ENCODE results near the gene GPRC5D. TPM values are rescaled to one million over a fixed set of nuclear protein-coding genes. Genes with fewer than 3 reads are reported as not detected.
A peak's percentile ranks its signal among the peaks of the same experiment; 100 is the strongest.

The GPRC5D gene
- total RNA-seq, 1 experiment from 2014 or later, result not detected

DNA sequence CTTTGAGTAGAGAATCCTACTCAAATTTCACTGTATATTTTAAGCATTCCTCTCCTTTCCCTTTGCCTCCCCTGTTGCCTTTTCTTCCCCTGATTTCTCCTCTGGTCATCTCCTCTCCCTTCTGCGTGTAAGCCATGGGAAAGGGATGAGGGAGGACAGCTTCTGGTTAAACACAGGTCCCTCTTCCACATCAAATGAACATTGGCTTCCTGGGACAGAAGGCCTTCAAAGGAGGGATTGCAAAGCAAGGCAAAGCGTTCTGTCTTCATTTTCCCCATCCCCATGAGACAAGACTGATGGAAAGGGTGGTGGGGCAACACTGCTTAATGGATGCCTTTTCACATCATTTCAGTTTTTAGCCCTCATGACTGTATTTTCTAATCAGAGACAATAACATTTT is 34.5 kb downstream of the GPRC5D start:
- Histone ChIP-seq H3K4me1 (replicated peaks; ENCODE audit: insufficient read depth) (0 out of 2 replicates have a peak, but pooled peaks cover 5% of the 10 kb centered on the region), H3K27ac (0 out of 2 replicates have a peak overlapping the region, but pooled peaks have one; percentile 11), H4K20me1 (ENCODE audit: insufficient read depth) (peaks cover 48% of the 10 kb centered on the region), H3K4me3 (no peak overlapping the region), H3F3A (ENCODE audit: insufficient read depth, low read depth) (peaks cover 93% of the 10 kb centered on the region), H3K27me3 (ENCODE audit: insufficient read depth, low read depth) (no peaks in the 10 kb centered on the region), H3K4me2 (no peak overlapping the region), H3K79me2 (ENCODE audit: low read depth) (peaks cover 51% of the 10 kb centered on the region), H3K9me3 (ENCODE audit: insufficient read depth, low read depth) (no peaks in the 10 kb centered on the region), H3K9me2 (ENCODE audit: insufficient read depth) (no peaks in the 10 kb centered on the region), H3K36me3 (ENCODE audit: low read depth) (peaks cover 50% of the 10 kb centered on the region), H2AFZ (no peak overlapping the region)
- DNase-seq, result no peak
- TF ChIP-seq EZH2 (IDR thresholded peaks at IDR 0.05; ENCODE audit: low read depth), result no peak
- TF ChIP-seq, protein P1, sequence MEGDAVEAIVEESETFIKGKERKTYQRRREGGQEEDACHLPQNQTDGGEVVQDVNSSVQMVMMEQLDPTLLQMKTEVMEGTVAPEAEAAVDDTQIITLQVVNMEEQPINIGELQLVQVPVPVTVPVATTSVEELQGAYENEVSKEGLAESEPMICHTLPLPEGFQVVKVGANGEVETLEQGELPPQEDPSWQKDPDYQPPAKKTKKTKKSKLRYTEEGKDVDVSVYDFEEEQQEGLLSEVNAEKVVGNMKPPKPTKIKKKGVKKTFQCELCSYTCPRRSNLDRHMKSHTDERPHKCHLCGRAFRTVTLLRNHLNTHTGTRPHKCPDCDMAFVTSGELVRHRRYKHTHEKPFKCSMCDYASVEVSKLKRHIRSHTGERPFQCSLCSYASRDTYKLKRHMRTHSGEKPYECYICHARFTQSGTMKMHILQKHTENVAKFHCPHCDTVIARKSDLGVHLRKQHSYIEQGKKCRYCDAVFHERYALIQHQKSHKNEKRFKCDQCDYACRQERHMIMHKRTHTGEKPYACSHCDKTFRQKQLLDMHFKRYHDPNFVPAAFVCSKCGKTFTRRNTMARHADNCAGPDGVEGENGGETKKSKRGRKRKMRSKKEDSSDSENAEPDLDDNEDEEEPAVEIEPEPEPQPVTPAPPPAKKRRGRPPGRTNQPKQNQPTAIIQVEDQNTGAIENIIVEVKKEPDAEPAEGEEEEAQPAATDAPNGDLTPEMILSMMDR (conservative IDR thresholded peaks at IDR 0.05), result no peak
- BruUV-seq (replicated peaks), result no TSS peak
- ChIA-PET CTCF (interaction anchor here (0.6 kb wide), 1 partner anchor 87 kb away, joined by 5 read pairs; no protein-coding TSS in a partner anchor), POLR2A (ENCODE audit: unreplicated experiment) (no interaction called here)
- intact Hi-C loops (cut with micrococcal nuclease; ENCODE audit: unreplicated experiment), result loop anchor here (5.0 kb wide), 1 partner anchor 295 kb away; no protein-coding TSS in a partner anchor

DNA sequence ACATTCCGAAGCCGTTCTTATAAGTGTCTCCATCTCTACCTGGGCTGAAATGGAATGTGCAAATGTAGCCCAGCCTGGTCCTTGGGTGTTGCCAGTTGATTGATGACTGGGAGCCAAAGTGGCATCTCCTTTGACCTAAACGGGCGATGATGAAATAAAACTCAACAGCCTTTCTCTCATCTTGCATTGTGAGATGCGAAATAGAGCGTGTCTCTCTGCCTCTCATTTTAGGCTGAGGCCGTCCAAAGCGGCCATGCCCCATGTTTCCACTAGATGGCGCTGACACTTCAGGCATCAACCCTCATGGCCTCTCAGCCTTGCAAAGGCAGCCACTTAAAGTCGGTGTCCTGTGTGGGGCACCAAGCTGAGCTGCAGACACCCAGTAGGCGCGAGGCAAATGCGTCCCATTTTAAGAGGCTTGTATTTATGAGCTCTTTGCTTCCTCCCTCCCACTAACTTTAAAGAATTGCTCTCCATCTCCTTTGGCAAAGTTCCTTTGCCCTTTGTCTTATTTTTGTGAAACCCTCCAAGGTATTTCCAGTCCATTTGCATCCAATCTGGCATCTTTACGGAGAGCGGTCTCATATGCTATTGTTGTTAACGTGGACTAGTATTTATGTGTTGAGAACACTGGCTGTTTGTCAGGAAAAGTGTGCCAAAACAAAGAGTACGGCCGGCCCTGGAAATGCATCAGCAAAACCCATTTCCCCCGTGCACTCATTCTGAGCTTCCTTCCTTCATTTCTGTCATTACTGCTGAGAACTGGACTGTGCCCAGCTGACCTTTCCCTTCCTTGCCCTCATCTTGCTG is 35.6 kb downstream of the GPRC5D start:
- BruUV-seq (replicated peaks), result no TSS peak
- peaks cover 100% of the 10 kb centered on the region for H3F3A ChIP-seq (ENCODE audit: insufficient read depth, low read depth)
- no peak overlapping the region for H3K27ac ChIP-seq
- peaks cover 60% of the 10 kb centered on the region for H3K36me3 ChIP-seq (ENCODE audit: low read depth)
- peak; percentile 55 to 82 for DNase-seq
- H3K27me3 ChIP-seq (ENCODE audit: insufficient read depth, low read depth), result no peaks in the 10 kb centered on the region
- intact Hi-C loops (cut with micrococcal nuclease; ENCODE audit: unreplicated experiment), result loop anchor here (1.0 to 5.0 kb wide), 3 partner anchors 67 to 318 kb away; no protein-coding TSS in a partner anchor
- H2AFZ ChIP-seq, result no peak overlapping the region
- TF ChIP-seq, protein P1 (conservative IDR thresholded peaks at IDR 0.05), result peak; percentile 95
- no peak for TF ChIP-seq EZH2 (IDR thresholded peaks at IDR 0.05; ENCODE audit: low read depth)
- no peak overlapping the region for H3K4me3 ChIP-seq
- H3K9me3 ChIP-seq (ENCODE audit: insufficient read depth, low read depth), result no peaks in the 10 kb centered on the region
- no peak overlapping the region for H3K4me2 ChIP-seq
- peaks cover 62% of the 10 kb centered on the region for H3K79me2 ChIP-seq (ENCODE audit: low read depth)
- H3K4me1 ChIP-seq (replicated peaks; ENCODE audit: insufficient read depth), result 0 out of 2 replicates have a peak, but pooled peaks cover 5% of the 10 kb centered on the region
- POLR2A ChIA-PET (ENCODE audit: unreplicated experiment), result interaction anchor here (0.6 kb wide), 1 partner anchor 558 kb away, joined by 4 read pairs; no protein-coding TSS in a partner anchor
- H3K9me2 ChIP-seq (ENCODE audit: insufficient read depth), result no peaks in the 10 kb centered on the region
- H4K20me1 ChIP-seq (ENCODE audit: insufficient read depth), result peaks cover 60% of the 10 kb centered on the region
- CTCF ChIA-PET, result interaction anchor here (0.7 to 1.9 kb wide), 2 partner anchors 108 to 126 kb away, joined by 3 to 4 read pairs; no protein-coding TSS in a partner anchor

DNA sequence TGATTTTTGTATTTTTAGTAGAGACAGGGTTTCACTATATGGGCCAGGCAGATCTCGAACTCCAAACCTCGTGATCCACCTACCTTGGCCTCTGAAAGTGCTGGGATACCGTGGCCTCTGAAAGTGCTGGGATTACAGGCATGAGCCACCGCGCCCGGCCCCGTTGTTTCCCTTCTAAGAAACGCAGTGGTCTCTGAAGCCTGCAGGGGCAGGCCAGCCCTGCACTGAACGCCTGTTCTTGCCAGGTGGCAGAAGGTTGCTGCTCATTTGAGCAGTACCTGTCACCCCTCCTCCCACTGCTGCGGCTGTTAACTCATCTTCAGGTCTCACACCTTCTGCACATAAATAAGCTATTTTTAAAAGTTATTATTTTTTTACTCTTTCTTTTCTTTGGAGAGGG is 36.3 kb downstream of the GPRC5D start:
- Histone ChIP-seq H3K79me2 (ENCODE audit: low read depth) (peaks cover 69% of the 10 kb centered on the region), H3F3A (ENCODE audit: insufficient read depth, low read depth) (peaks cover 100% of the 10 kb centered on the region), H3K9me3 (ENCODE audit: insufficient read depth, low read depth) (no peaks in the 10 kb centered on the region), H3K4me3 (no peak overlapping the region), H2AFZ (no peak overlapping the region), H3K9me2 (ENCODE audit: insufficient read depth) (no peaks in the 10 kb centered on the region), H3K27me3 (ENCODE audit: insufficient read depth, low read depth) (no peaks in the 10 kb centered on the region), H3K36me3 (ENCODE audit: low read depth) (peaks cover 64% of the 10 kb centered on the region), H3K27ac (no peak overlapping the region), H3K4me1 (replicated peaks; ENCODE audit: insufficient read depth) (0 out of 2 replicates have a peak, but pooled peaks cover 5% of the 10 kb centered on the region), H3K4me2 (no peak overlapping the region), H4K20me1 (ENCODE audit: insufficient read depth) (peaks cover 66% of the 10 kb centered on the region)
- ChIA-PET POLR2A (ENCODE audit: unreplicated experiment) (interaction anchor here (0.6 to 0.7 kb wide), 3 partner anchors 72 to 558 kb away, joined by 3 to 5 read pairs (median 4); no protein-coding TSS in a partner anchor), CTCF (interaction anchor here (1.1 to 1.9 kb wide), 2 partner anchors 24 to 107 kb away, joined by 4 to 17 read pairs; partner anchors contain the start of gene GPRC5A)
- no peak for DNase-seq
- BruUV-seq (replicated peaks), result TSS peak; percentile 0
- intact Hi-C loops (cut with micrococcal nuclease; ENCODE audit: unreplicated experiment), result loop anchor here (1.0 to 5.0 kb wide), 3 partner anchors 68 to 319 kb away; no protein-coding TSS in a partner anchor
- TF ChIP-seq EZH2 (IDR thresholded peaks at IDR 0.05; ENCODE audit: low read depth), result no peak
- TF ChIP-seq, protein P1 (conservative IDR thresholded peaks at IDR 0.05), result no peak
